Stimulated activated CD8-positive, alpha-beta memory T cell treated with anti-CD3 and anti-CD28 coated beads, Interleukin-7, amount 100 ng/mL, for 4 hours (primary cell): ENCODE results near the gene ADAM22.

Experiments
- DNase-seq, 2 donors: peaks; one replicate each; pipeline ENCODE4 v3.0.0-alpha.2; 2020; ENCODE audit warnings: low read depth in 2 of 2

Gene ADAM22

DNA sequence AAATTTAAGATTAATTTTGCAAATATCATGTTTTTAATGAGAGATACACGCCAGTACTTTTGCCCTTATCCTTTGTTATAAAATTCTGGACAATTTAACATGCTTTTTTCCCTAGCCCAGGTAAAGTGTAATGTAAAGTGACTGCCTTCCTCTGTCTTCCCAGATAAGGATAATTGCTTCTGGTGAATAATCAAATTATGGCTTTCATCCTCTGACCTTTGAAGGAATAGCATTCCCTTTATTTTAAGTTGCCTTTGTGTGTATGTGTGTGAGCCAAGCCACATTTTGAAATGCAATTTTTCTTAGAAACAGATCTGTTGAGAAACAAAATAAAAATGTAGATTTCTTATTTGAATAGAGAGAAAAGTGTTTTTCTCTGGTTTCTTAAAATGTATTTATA lies 107.5 kb downstream of the ADAM22 start:
- DNase-seq, result no peak

- DNase-seq, result no peak
These were observed 108.1 kb downstream of the ADAM22 start for GRCh38 chr7:88042157-88042556.

DNA sequence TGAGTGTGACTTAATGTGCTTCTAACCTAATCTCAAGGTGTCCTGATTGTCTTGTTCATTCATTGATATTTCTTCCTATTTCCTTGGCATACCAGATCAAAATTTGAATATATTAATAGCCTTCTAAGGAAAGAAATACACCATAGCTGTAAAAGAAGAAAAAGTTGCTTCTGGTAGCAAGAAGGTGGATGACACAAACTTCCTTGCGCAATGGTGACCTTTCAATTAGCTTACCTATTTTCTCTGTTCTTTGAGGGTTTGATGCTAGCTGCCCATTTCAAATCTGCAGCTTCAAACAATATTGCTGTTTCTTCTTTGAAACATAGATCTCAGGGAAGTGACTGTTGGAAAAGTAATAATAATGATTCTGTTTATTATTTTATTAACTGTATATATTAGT lies 108.8 kb downstream of the ADAM22 start:
- no peak for DNase-seq

DNA sequence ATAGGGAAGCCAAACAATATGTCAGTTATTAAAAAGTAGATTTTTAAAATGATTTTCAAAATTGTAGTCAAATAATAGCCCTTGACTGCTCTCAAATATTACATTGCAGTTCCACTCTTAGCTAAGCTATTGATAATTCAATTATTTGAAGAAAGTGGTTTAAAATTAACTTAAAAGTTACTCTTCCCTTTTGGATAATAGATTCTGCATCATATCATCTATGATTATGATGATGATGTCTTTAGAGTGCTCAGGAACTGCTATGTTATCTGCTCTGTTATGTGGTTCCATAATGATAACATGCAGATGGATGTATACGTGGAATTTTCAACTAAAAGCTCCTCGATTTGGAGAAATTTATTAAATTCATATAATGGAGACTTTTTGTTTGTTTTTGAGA lies 110.0 kb downstream of the ADAM22 start:
- no peak for DNase-seq

DNA sequence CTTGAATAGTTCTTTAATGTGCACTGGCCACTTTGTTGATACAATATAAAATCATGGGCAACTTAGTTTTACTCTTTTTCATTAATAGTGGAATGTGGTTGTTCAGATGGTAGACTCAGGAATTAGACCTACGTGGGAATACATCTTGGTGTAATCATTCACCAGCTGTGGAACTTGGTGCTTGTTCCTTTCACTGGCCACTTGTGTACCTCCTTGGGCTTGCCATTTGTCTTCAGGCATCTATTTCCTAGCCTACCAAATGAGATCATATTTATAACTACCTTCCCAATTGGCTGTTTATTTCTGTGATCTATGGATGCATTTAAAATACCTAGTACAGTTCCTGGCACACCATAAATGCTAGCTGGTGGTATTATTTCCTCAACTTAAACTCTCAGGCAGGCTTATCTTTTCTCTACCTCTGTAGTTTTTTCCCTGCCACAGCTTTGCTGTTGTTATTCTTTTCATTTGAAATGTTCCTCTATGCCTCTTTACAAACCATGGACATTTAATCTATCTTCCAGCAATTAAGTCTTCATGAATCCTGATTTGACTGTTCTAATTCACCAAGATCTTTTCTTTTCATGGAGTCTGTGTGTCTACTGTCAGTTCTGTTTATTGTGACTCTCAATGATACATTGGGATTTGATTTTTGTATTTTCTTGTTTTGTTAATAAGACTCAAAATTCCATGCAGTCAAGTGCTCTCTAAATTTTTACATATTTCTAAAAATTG lies 113.0 kb downstream of the ADAM22 start:
- DNase-seq, result no peak

DNA sequence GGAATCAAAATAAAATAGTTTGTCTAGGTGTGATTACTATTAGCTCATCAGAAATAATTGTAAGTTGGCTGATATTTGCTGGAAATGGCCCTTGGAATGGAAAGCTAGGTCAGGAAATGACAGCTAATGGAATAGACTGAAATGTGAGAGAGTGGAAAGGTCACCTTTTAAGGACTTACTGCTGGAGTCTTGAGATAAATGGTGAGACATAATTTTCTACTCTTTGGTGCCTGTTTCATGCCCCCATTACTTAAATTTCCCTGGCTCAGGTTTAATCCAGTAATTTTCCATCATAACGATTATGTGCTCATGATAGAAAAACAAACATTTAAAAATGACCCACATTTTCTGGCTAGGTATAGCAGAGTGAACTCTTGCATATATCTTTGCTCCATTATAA lies 123.6 kb downstream of the ADAM22 start:
- DNase-seq, result no peak

GRCh38 chr7:88062238-88062637 lies 128.2 kb downstream of the ADAM22 start:
- no peak for DNase-seq

- no peak for DNase-seq
These were observed 135.0 kb downstream of the ADAM22 start for GRCh38 chr7:88069093-88069492.

DNA sequence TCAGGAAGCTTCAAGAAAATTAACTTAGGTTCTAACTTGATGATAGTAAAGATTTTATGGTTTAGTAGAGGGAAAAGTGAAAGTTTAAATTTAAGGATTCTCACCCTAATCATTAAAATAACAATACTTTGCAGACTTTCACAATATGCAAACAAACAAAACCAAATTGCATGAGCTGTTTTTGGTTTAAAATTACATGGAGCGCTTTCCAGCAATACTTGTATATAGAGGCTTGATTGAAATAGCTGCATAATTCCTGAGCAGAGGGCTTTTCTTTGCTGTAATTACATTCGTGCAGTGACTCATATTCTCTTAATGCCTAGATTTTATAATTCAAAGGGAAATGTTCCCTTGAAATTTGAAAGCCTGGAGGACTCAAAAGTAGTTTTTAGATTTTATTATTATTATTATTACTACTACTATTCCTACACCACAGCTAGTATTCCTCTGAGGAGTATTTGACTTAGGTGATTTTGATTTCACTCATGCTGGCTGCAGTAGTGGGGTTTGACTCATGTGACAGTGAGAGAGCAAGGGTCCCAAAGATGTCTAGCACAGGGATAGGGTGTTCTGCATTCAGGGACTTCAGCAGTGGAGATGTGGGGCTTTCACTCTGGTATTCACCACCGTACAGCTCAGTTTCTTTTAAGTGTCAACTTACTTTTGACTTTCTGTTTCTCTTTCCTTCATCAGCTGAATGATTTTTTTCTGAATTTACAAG lies 138.1 kb downstream of the ADAM22 start:
- no peak for DNase-seq

GRCh38 chr7:88072715-88073055 lies 138.6 kb downstream of the ADAM22 start:
- DNase-seq, result no peak

DNA sequence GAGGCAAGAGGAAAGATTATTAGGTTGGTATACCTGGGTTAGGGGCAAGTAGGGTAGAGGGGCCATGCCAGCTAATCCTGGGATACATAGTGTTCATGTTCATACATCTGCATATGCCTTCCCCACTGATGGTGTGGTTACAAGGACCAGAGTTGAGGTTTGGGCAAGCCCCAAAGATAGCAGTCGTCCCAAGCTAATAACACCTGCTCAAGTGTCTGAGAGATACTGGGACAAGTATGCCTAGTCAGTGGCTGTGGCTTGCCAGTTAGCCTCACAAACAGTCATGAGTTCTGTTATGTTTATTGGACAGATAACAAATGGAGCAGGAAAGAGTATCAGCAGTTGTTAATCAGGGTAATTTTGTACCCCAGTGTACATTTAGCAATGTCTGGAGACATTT lies 139.6 kb downstream of the ADAM22 start:
- no peak for DNase-seq

DNA sequence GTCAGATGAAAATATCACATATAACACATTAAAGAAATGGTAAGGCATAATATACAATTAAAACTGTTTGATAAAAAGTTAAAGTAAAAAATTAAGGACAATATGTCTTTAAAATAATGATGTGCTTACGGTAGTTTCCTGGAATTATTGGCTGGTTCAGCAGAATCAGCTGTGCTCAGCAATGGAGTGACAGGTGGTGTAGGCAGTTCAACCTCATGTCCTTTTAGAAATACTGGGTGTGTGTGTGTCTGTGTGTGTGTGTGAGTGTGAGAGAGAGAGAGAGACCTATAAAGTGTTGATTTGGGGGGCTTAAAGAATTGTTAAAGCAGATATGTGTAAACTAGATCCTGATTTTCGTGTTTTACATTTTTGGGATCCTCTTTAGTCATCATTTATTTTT lies 141.2 kb downstream of the ADAM22 start:
- DNase-seq, result no peak

- DNase-seq, result no peak
These were observed 149.8 kb downstream of the ADAM22 start for GRCh38 chr7:88083883-88084282.

DNA sequence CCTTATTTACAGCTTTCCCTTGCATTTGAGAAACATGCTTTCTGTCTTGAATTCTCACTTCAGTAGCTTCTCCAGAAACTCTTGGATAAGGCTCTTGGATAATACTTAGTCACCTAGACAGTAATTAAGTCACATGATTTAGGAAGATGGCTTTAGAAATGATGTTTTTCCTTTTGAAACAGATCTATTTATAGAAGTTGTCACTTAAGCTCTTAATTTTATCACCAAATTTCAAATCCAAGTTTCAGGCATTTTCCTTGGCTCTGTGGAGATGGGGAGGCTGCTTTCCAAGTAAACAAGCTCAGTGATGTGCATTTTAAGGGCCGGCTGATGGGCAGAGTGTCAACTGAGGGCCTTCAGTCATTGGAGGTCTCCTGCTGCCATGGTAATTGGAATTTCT lies 155.5 kb downstream of the ADAM22 start:
- DNase-seq, result no peak

GRCh38 chr7:88090240-88090639 lies 156.2 kb downstream of the ADAM22 start:
- no peak for DNase-seq

DNA sequence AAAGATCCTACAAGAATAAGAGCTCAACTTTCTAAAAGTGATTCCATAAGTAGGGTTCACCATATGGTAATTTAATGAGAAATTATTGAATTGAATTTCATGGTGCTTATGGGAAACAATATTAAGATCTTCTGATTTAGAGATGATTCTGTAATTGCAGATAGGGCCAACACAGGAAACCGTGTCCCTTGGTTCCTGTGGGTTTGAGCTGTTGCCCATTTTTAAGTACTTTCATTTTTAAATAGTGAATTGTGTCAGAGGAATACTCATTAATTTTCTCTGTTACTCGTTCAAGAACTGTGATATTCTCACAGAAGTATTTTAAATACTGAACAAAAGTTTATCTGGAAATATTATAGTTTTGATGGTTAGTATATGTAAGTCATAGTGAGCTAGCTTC lies 156.6 kb downstream of the ADAM22 start:
- DNase-seq, result no peak

DNA sequence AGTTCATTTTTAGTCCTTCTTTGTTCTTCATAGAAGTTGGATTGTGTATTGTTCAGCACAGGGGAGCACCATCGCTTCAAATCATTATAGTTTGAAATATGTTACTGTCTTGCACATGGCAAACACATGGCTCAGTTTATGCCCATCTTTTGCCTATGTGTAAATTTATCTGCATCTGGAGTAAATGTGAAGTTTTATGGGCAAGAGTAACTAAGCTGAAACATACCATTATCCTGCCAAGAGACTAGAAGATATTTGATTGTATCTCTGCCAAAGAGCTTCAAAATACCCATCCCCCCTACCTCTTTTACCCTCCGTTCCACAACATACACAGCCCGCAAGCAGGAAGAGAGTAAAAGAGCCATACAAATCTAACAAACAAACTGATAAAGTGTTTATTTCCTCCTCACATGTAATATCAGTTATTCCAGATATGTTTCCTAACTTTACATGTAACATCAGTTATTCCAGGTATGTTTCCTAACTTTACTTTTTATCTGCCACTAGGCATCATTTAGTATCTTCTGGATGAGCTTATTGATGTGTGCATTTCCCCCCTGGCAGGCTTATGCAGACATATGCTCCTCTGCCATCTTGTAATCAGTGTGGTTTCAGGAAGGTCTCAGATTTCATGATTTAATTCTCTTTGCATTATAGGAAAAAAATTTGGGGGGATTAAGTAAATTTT lies 158.1 kb downstream of the ADAM22 start:
- DNase-seq, result no peak

DNA sequence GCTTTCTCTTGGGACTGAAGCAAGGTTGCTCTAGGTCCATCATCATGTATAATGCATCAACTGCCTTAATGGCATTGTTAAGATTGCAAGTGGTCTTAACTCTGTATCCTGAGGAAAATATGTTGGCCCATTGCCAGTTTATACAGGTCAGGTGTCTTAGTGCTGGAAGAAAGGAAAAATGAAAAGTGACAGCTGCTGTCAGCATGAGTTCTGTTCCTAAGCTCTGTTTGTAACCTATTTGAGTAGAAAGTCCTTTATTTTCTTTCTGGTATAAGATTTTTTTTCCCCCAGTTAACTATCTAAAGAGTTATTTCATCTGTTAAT lies 158.6 kb downstream of the ADAM22 start:
- no peak for DNase-seq

DNA sequence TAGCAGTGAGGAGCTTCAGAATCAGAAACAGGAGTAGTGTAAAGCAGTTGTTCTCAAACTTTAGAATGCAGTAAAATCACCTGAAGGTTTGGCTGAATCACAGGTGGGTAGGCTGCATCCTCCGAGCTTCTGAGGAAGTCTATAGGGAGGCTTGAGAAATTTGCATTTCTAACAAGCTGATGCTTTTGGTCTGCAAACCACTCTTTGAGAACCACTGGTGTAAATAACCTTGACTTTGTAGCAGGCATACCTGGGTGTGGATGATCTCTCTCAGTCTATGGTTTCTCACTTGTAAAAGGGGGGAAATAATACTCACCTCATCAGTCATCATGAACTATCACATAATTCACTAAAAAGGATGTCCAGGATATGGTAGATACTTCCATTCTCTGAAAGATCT lies 167.7 kb downstream of the ADAM22 start:
- DNase-seq, result no peak

DNA sequence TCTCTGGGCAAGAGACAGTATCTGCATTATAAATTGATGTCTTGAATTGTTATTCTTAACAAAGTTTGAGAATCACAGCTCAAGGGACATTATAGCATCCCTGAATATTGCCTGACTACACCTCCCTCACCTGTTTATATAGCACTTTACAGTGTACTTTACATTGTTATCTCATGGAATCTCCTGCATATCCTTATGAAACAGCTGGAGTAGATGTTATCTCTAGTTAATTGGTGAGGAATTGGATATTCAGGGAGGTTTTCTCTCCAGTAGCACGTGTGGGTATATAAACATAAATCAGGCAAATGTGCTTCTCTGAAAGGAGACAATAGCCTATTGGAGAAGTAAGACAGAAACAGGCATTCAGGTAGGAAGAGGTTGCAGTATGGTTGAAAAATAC lies 168.6 kb downstream of the ADAM22 start:
- no peak for DNase-seq

- no peak for DNase-seq
These were observed 170.7 kb downstream of the ADAM22 start for GRCh38 chr7:88104732-88105131.

DNA sequence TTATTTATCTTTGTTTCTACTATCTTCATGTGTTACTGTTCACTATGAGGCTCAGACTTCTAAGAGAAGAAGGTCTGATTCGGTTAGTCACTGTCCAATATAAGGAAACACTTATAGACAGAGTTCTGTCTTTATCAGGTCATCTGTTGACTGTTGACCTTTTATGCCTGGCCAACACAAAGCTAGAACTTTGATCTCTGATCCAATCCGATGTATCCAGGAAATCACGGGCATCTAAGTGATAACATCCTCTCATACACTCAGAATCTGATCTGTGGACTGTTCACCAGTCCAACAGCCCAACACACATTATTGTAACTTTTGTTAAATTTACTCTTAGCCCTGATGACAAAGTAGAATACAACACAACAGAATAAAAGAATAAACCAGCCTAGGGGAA lies 171.2 kb downstream of the ADAM22 start:
- no peak for DNase-seq

- no peak for DNase-seq
These were observed 172.4 kb downstream of the ADAM22 start for GRCh38 chr7:88106434-88106833.
